HepG2 (cell line): ENCODE data around the gene NHERF2. TPM values are rescaled to one million over a fixed set of nuclear protein-coding genes. Genes with fewer than 3 reads are reported as not detected.

Source experiments
- ATF1 ChIP-seq: IDR thresholded peaks from 2 replicates; pipeline ENCODE4 v1.6.1; 2016; ENCODE audit warnings: mild to moderate bottlenecking, control low read depth
- ATF7 ChIP-seq, 2 experiments: fragments of 450-650 bp in 1 of 2; sonication (generic) in 1 of 2; formaldehyde crosslinking in 1 of 2; IDR thresholded peaks; 2 replicates each; pipeline versions ENCODE4 v1.4.0 to v1.6.1; 2016 to 2020; ENCODE audit warnings: antibody characterized with exemption in 1 of 2, mild to moderate bottlenecking in 1 of 2, missing genetic modification reagents in 1 of 2
- STAT5B ChIP-seq: sonication (generic); formaldehyde crosslinking; IDR thresholded peaks from 2 replicates; pipeline ENCODE4 v1.4.0; 2020; ENCODE audit warnings: missing genetic modification reagents
- YEATS2 ChIP-seq: sonication (generic); formaldehyde crosslinking; IDR thresholded peaks from 2 replicates; pipeline ENCODE4 v1.4.0; 2020; ENCODE audit warnings: missing genetic modification reagents, borderline replicate concordance
- ZNF12 ChIP-seq: sonication (generic); formaldehyde crosslinking; IDR thresholded peaks from 2 replicates; pipeline ENCODE4 v1.5.0; 2020; ENCODE audit warnings: missing genetic modification reagents
- ZNF329 ChIP-seq: sonication (generic); formaldehyde crosslinking; IDR thresholded peaks from 2 replicates; pipeline ENCODE4 v1.9.0; 2021; ENCODE audit warnings: low read depth, mild to moderate bottlenecking, missing genetic modification reagents
- ZNF589 ChIP-seq: sonication (generic); formaldehyde crosslinking; conservative IDR thresholded peaks from 2 replicates; pipeline ENCODE4 v1.8.0; 2022; ENCODE audit warnings: mild to moderate bottlenecking, moderate library complexity, missing genetic modification reagents
- ZNF607 ChIP-seq: sonication (generic); formaldehyde crosslinking; IDR thresholded peaks from 2 replicates; pipeline ENCODE4 v1.5.1; 2020; ENCODE audit warnings: missing genetic modification reagents, mild to moderate bottlenecking, borderline replicate concordance
- ZNF775 ChIP-seq: sonication (generic); formaldehyde crosslinking; IDR thresholded peaks from 2 replicates; pipeline ENCODE4 v1.4.0; 2020; ENCODE audit warnings: missing genetic modification reagents, mild to moderate bottlenecking, moderate library complexity, borderline replicate concordance
- ZSCAN22 ChIP-seq: sonication (generic); formaldehyde crosslinking; IDR thresholded peaks from 2 replicates; pipeline ENCODE4 v1.4.0; 2020; ENCODE audit warnings: mild to moderate bottlenecking, missing genetic modification reagents
- polyA plus RNA-seq, 8 experiments: library from polyadenylated mRNA; depleted of rRNA in 3 of 8; stranded (reverse) in 7 of 8; unstranded in 1 of 8; fragments of >200 nt; fragmentation: Illumina TruSeq in 4 of 8; extraction: Trizol in 4 of 8; gene quantifications; 2 replicates each; pipeline versions ENCODE4 v1.2.1 to v1.2.3, GENCODE V29; 2011 to 2016; ENCODE audit warnings: low read depth in 4 of 8, missing spikeins in 1 of 8, mixed read lengths in 1 of 8; ENCODE audit not compliant: insufficient read depth in 1 of 8
- total RNA-seq, 5 experiments: library from RNA; depleted of rRNA; stranded (reverse); fragments of >200 nt; fragmentation: Illumina TruSeq; extraction: Trizol; gene quantifications; 2 replicates each; pipeline ENCODE4 v1.2.3, GENCODE V29; 2016; ENCODE audit warnings: low read depth in 1 of 5
- TF ChIP-seq, protein P1 (sequence below): fragments of 450-650 bp; IDR thresholded peaks from 2 replicates; pipeline ENCODE4 v1.6.1; 2017; ENCODE audit warnings: mild to moderate bottlenecking
- TF ChIP-seq, protein P2 (sequence below): sonication (generic); formaldehyde crosslinking; IDR thresholded peaks from 2 replicates; pipeline ENCODE4 v1.4.0; 2020; ENCODE audit warnings: mild to moderate bottlenecking, missing genetic modification reagents
- TF ChIP-seq, protein P3 (sequence below): conservative IDR thresholded peaks from 2 replicates; pipeline ENCODE4 v1.6.1; 2018; ENCODE audit warnings: missing genetic modification reagents
- TF ChIP-seq, protein P4 (sequence below): sonication (generic); formaldehyde crosslinking; IDR thresholded peaks from 2 replicates; pipeline ENCODE4 v1.4.0; 2020; ENCODE audit warnings: mild to moderate bottlenecking, missing genetic modification reagents
- TF ChIP-seq, protein P5 (sequence below): sonication (generic); formaldehyde crosslinking; IDR thresholded peaks from 2 replicates; pipeline ENCODE4 v1.4.0; 2020; ENCODE audit warnings: missing genetic modification reagents
- TF ChIP-seq, protein P6 (sequence below): IDR thresholded peaks from 2 replicates; pipeline ENCODE4 v1.6.1; 2016
- TF ChIP-seq, protein P7 (sequence below): sonication (generic); formaldehyde crosslinking; IDR thresholded peaks from 2 replicates; pipeline ENCODE4 v1.5.1; 2020; ENCODE audit warnings: missing genetic modification reagents, mild to moderate bottlenecking, borderline replicate concordance

The NHERF2 gene
- total and polyA plus RNA-seq, 2 of the 13 experiments (the other 11 are each of a cell fraction or from before 2014, with no cell fraction given): 23.7 to 39.3 TPM

DNA sequence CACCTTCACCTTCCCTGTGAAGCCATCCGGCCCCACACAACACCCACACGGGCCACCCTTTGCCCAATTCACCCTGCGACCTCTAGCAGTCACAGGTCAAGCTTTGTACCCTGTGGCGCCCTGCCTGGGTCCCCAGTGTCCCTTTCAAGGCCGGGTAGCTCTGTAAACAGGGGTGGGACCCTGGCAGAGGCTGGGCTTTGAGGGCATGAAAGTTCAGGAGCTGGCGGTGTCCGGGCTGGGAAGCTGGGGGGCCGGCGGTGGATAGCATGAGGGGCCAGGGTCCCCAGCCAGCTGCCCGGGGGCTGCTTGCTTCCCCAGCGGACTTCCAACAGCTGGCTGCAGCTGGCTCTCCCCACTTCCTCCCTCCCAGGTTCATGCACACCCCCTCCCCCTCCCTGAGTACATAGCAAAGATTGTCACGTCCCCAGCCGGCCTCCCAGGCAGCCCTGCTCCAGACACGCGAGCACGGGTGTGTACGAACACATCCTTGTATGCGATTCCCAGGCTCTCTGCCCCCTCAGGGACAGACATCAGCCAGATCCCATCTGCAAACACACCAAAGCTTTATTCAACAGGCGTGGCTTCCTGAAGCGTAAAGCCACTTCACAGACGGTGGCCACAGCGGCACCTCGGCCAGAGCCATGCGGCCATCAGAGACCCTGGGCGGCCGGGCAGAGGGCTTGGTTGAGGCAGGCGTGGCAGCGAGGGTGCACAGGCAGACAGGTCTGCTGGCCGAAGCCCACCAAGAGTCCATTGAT is 12.8 kb downstream of the NHERF2 start (continued):
- TF ChIP-seq, protein P1, sequence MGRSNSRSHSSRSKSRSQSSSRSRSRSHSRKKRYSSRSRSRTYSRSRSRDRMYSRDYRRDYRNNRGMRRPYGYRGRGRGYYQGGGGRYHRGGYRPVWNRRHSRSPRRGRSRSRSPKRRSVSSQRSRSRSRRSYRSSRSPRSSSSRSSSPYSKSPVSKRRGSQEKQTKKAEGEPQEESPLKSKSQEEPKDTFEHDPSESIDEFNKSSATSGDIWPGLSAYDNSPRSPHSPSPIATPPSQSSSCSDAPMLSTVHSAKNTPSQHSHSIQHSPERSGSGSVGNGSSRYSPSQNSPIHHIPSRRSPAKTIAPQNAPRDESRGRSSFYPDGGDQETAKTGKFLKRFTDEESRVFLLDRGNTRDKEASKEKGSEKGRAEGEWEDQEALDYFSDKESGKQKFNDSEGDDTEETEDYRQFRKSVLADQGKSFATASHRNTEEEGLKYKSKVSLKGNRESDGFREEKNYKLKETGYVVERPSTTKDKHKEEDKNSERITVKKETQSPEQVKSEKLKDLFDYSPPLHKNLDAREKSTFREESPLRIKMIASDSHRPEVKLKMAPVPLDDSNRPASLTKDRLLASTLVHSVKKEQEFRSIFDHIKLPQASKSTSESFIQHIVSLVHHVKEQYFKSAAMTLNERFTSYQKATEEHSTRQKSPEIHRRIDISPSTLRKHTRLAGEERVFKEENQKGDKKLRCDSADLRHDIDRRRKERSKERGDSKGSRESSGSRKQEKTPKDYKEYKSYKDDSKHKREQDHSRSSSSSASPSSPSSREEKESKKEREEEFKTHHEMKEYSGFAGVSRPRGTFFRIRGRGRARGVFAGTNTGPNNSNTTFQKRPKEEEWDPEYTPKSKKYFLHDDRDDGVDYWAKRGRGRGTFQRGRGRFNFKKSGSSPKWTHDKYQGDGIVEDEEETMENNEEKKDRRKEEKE: no peak
- TF ChIP-seq, protein P2, sequence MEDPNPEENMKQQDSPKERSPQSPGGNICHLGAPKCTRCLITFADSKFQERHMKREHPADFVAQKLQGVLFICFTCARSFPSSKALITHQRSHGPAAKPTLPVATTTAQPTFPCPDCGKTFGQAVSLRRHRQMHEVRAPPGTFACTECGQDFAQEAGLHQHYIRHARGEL: no peak
- TF ChIP-seq, protein P3, sequence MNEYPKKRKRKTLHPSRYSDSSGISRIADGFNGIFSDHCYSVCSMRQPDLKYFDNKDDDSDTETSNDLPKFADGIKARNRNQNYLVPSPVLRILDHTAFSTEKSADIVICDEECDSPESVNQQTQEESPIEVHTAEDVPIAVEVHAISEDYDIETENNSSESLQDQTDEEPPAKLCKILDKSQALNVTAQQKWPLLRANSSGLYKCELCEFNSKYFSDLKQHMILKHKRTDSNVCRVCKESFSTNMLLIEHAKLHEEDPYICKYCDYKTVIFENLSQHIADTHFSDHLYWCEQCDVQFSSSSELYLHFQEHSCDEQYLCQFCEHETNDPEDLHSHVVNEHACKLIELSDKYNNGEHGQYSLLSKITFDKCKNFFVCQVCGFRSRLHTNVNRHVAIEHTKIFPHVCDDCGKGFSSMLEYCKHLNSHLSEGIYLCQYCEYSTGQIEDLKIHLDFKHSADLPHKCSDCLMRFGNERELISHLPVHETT (CRISPR knock-in tag): no peak
- TF ChIP-seq ATF1 (no peak), STAT5B (CRISPR knock-in tag) (no peak), ZNF589 (0 out of 2 replicates have a peak, but pooled peaks have one; percentile 53), YEATS2 (CRISPR knock-in tag) (peak; percentile 63; the same call in 1 of the 2 replicates), ZNF12 (no peak), ZSCAN22 (CRISPR knock-in tag) (no peak), ZNF329 (no peak), ATF7 (IDR thresholded peaks at IDR 0.05) (no peak), ATF7 (CRISPR knock-in tag; IDR thresholded peaks at IDR 0.05) (no peak; the same call in 1 of the 2 replicates), ZNF607 (peak; percentile 68), ZNF775 (CRISPR knock-in tag) (peak; percentile 35; the same call in 1 of the 2 replicates)
- TF ChIP-seq, protein P4, sequence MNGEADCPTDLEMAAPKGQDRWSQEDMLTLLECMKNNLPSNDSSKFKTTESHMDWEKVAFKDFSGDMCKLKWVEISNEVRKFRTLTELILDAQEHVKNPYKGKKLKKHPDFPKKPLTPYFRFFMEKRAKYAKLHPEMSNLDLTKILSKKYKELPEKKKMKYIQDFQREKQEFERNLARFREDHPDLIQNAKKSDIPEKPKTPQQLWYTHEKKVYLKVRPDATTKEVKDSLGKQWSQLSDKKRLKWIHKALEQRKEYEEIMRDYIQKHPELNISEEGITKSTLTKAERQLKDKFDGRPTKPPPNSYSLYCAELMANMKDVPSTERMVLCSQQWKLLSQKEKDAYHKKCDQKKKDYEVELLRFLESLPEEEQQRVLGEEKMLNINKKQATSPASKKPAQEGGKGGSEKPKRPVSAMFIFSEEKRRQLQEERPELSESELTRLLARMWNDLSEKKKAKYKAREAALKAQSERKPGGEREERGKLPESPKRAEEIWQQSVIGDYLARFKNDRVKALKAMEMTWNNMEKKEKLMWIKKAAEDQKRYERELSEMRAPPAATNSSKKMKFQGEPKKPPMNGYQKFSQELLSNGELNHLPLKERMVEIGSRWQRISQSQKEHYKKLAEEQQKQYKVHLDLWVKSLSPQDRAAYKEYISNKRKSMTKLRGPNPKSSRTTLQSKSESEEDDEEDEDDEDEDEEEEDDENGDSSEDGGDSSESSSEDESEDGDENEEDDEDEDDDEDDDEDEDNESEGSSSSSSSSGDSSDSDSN (CRISPR knock-in tag): peak; percentile 90
- TF ChIP-seq, protein P5, sequence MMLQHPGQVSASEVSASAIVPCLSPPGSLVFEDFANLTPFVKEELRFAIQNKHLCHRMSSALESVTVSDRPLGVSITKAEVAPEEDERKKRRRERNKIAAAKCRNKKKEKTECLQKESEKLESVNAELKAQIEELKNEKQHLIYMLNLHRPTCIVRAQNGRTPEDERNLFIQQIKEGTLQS (CRISPR knock-in tag): no peak
- TF ChIP-seq, protein P6, sequence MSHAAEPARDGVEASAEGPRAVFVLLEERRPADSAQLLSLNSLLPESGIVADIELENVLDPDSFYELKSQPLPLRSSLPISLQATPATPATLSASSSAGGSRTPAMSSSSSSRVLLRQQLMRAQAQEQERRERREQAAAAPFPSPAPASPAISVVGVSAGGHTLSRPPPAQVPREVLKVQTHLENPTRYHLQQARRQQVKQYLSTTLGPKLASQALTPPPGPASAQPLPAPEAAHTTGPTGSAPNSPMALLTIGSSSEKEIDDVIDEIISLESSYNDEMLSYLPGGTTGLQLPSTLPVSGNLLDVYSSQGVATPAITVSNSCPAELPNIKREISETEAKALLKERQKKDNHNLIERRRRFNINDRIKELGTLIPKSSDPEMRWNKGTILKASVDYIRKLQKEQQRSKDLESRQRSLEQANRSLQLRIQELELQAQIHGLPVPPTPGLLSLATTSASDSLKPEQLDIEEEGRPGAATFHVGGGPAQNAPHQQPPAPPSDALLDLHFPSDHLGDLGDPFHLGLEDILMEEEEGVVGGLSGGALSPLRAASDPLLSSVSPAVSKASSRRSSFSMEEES (CRISPR knock-in tag): no peak; the same call in 1 of the 2 replicates
- TF ChIP-seq, protein P7, sequence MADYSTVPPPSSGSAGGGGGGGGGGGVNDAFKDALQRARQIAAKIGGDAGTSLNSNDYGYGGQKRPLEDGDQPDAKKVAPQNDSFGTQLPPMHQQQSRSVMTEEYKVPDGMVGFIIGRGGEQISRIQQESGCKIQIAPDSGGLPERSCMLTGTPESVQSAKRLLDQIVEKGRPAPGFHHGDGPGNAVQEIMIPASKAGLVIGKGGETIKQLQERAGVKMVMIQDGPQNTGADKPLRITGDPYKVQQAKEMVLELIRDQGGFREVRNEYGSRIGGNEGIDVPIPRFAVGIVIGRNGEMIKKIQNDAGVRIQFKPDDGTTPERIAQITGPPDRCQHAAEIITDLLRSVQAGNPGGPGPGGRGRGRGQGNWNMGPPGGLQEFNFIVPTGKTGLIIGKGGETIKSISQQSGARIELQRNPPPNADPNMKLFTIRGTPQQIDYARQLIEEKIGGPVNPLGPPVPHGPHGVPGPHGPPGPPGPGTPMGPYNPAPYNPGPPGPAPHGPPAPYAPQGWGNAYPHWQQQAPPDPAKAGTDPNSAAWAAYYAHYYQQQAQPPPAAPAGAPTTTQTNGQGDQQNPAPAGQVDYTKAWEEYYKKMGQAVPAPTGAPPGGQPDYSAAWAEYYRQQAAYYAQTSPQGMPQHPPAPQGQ (CRISPR knock-in tag): no peak
